Lower leg skin (tissue), 4 donors: ENCODE measurements around the gene GLS. TPM values are rescaled to one million over a fixed set of nuclear protein-coding genes. Genes with fewer than 3 reads are reported as not detected.

Experiments used
- DNase-seq, 2 donors: peaks; one replicate each; pipeline ENCODE4 v3.0.0-alpha.2; 2019; ENCODE audit warnings: low spot score in 2 of 2
- H3K4me3 ChIP-seq: fragments of 200-600 bp; sonication (generic); 2 replicates; pipeline ENCODE4 v1.5.1; 2017; ENCODE audit warnings: mild to moderate bottlenecking, low read depth; ENCODE audit not compliant: poor library complexity, severe bottlenecking
- CTCF ChIP-seq, 3 donors: fragments of 450-650 bp; IDR thresholded peaks; one replicate each; pipeline ENCODE4 v1.5.1; 2016; ENCODE audit warnings: antibody characterized with exemption in 3 of 3, mild to moderate bottlenecking in 3 of 3, moderate library complexity in 2 of 3
- POLR2A ChIP-seq, 2 donors: fragments of 450-650 bp; IDR thresholded peaks; one replicate each; pipeline ENCODE4 v1.6.1; 2016 to 2017; ENCODE audit warnings: antibody characterized with exemption in 2 of 2, mild to moderate bottlenecking in 1 of 2, moderate library complexity in 1 of 2
- WGBS, 2 donors: methylation state at CpG; one replicate each; pipeline ENCODE4 v1.1.5; 2018; 5-methylcytosine and 5-hydroxymethylcytosine counted together
- intact Hi-C: fragments of 100-400 bp; cut with DNase I; formaldehyde crosslinking; loops from one replicate; pipeline ENCODE4 v1.15.0; 2023; ENCODE audit warnings: low total_unique reads
- total RNA-seq, 4 donors: library from RNA; depleted of rRNA; stranded (reverse); fragments of >200 nt; gene quantifications; one replicate each; pipeline ENCODE4 v1.1.0, GENCODE V29; 2016

The GLS gene
- total RNA-seq, 4 donors from 2014 or later: 55.3 to 86.2 (median 67.6) TPM

- H3K4me3 ChIP-seq: no peak overlapping the region
- TF ChIP-seq POLR2A (IDR thresholded peaks at IDR 0.05): no peak
- no peak for TF ChIP-seq CTCF (IDR thresholded peaks at IDR 0.05)
- intact Hi-C loops: no loop called here
- DNase-seq: no peak
These were observed 54.4 kb downstream of the GLS start for GRCh38 chr2:190935054-190935453.

GRCh38 chr2:190938771-190939335 lies 58.2 kb downstream of the GLS start:
- H3K4me3 ChIP-seq: no peak overlapping the region
- WGBS, 2 donors: 26 to 28% methylated on average over 1 of the region's 1 CpG
- intact Hi-C loops: no loop called here
- TF ChIP-seq POLR2A (IDR thresholded peaks at IDR 0.05): no peak
- TF ChIP-seq CTCF (IDR thresholded peaks at IDR 0.05): no peak
- no peak for DNase-seq

- 76 to 87% methylated on average over 1 of the region's 1 CpG for WGBS, 2 donors
- no peak for DNase-seq
- no peak for TF ChIP-seq POLR2A (IDR thresholded peaks at IDR 0.05)
- TF ChIP-seq CTCF (IDR thresholded peaks at IDR 0.05): no peak
- no peak overlapping the region for H3K4me3 ChIP-seq
- intact Hi-C loops: no loop called here
These were observed 59.8 kb downstream of the GLS start for GRCh38 chr2:190940454-190940853.

GRCh38 chr2:190941571-190941970 lies 61.0 kb downstream of the GLS start:
- intact Hi-C loops: no loop called here
- 97 to 100% methylated on average over 2 of the region's 2 CpGs for WGBS, 2 donors
- TF ChIP-seq POLR2A (IDR thresholded peaks at IDR 0.05): no peak
- TF ChIP-seq CTCF (IDR thresholded peaks at IDR 0.05): no peak
- no peak overlapping the region for H3K4me3 ChIP-seq
- DNase-seq: no peak

- intact Hi-C loops: no loop called here
- no peak overlapping the region for H3K4me3 ChIP-seq
- TF ChIP-seq POLR2A (IDR thresholded peaks at IDR 0.05) (no peak), CTCF (IDR thresholded peaks at IDR 0.05) (no peak)
- WGBS, 2 donors: 99 to 100% methylated on average over 2 of the region's 2 CpGs
- no peak for DNase-seq
These were observed 62.1 kb downstream of the GLS start for GRCh38 chr2:190942697-190943096.

- TF ChIP-seq POLR2A (IDR thresholded peaks at IDR 0.05): no peak
- TF ChIP-seq CTCF (IDR thresholded peaks at IDR 0.05): no peak
- whole genome bisulfite sequencing, 2 donors: 62 to 67% methylated on average over 2 of the region's 2 CpGs
- no peak overlapping the region for H3K4me3 ChIP-seq
- intact Hi-C loops: no loop called here
- DNase-seq: no peak
These were observed 63.1 kb downstream of the GLS start for GRCh38 chr2:190943706-190944105.
